ENCODE measurements around the gene FBXL13. TPM values are rescaled to one million over a fixed set of nuclear protein-coding genes. Genes with fewer than 3 reads are reported as not detected.
"Not testable (repeated sequence)": the region's sequence is repeated elsewhere in the genome, so short reads cannot be mapped to it uniquely, and the experiment has no call there.

Gene FBXL13
- total RNA-seq, 1 donor from 2014 or later, result 4.0 TPM

GRCh38 chr7:102819151-102819550 is 255.4 kb downstream of the FBXL13 start:
- no peak for DNase-seq (ENCODE audit: low spot score)

- no peak for DNase-seq (ENCODE audit: low spot score)
These were observed 256.7 kb downstream of the FBXL13 start for GRCh38 chr7:102817616-102818573.

GRCh38 chr7:102814025-102814471 is 260.5 kb downstream of the FBXL13 start:
- no peak for DNase-seq (ENCODE audit: low spot score)

- DNase-seq (ENCODE audit: low spot score), result no peak
These were observed 261.2 kb downstream of the FBXL13 start for GRCh38 chr7:102813191-102814024.

- no peak for DNase-seq (ENCODE audit: low spot score)
These were observed 262.5 kb downstream of the FBXL13 start for GRCh38 chr7:102811942-102812678.

- no peak for DNase-seq (ENCODE audit: low spot score)
These were observed 263.7 kb downstream of the FBXL13 start for GRCh38 chr7:102810916-102811315.

GRCh38 chr7:102806613-102807012 is 268.0 kb downstream of the FBXL13 start:
- DNase-seq (ENCODE audit: low spot score), result no peak

GRCh38 chr7:102795987-102796595 is 278.5 kb downstream of the FBXL13 start:
- DNase-seq (ENCODE audit: low spot score), result not testable (repeated sequence)

GRCh38 chr7:102794567-102794966 is 280.0 kb downstream of the FBXL13 start:
- DNase-seq (ENCODE audit: low spot score), result not testable (repeated sequence)

GRCh38 chr7:102791831-102792230 is 282.8 kb downstream of the FBXL13 start:
- DNase-seq (ENCODE audit: low spot score), result not testable (repeated sequence)

GRCh38 chr7:102791367-102791766 is 283.2 kb downstream of the FBXL13 start:
- DNase-seq (ENCODE audit: low spot score), result not testable (repeated sequence)

GRCh38 chr7:102790364-102791100 is 284.1 kb downstream of the FBXL13 start:
- DNase-seq (ENCODE audit: low spot score), result not testable (repeated sequence)

GRCh38 chr7:102788770-102789169 is 285.8 kb downstream of the FBXL13 start:
- DNase-seq (ENCODE audit: low spot score), result not testable (repeated sequence)

- not testable (repeated sequence) for DNase-seq (ENCODE audit: low spot score)
These were observed 293.7 kb downstream of the FBXL13 start for GRCh38 chr7:102780926-102781325.

GRCh38 chr7:102778663-102779062 is 295.9 kb downstream of the FBXL13 start:
- DNase-seq (ENCODE audit: low spot score), result not testable (repeated sequence)

GRCh38 chr7:102776217-102776616 is 298.4 kb downstream of the FBXL13 start:
- not testable (repeated sequence) for DNase-seq (ENCODE audit: low spot score)

GRCh38 chr7:102770467-102770866 is 304.1 kb downstream of the FBXL13 start:
- DNase-seq (ENCODE audit: low spot score), result not testable (repeated sequence)

GRCh38 chr7:102769657-102770192 is 304.9 kb downstream of the FBXL13 start:
- not testable (repeated sequence) for DNase-seq (ENCODE audit: low spot score)

- not testable (repeated sequence) for DNase-seq (ENCODE audit: low spot score)
These were observed 311.2 kb downstream of the FBXL13 start for GRCh38 chr7:102763295-102763905.

All from ureter (tissue), 1 donor.